ENCODE results near the gene SPPL2C.

The SPPL2C gene, protein sequence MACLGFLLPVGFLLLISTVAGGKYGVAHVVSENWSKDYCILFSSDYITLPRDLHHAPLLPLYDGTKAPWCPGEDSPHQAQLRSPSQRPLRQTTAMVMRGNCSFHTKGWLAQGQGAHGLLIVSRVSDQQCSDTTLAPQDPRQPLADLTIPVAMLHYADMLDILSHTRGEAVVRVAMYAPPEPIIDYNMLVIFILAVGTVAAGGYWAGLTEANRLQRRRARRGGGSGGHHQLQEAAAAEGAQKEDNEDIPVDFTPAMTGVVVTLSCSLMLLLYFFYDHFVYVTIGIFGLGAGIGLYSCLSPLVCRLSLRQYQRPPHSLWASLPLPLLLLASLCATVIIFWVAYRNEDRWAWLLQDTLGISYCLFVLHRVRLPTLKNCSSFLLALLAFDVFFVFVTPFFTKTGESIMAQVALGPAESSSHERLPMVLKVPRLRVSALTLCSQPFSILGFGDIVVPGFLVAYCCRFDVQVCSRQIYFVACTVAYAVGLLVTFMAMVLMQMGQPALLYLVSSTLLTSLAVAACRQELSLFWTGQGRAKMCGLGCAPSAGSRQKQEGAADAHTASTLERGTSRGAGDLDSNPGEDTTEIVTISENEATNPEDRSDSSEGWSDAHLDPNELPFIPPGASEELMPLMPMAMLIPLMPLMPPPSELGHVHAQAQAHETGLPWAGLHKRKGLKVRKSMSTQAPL

DNA sequence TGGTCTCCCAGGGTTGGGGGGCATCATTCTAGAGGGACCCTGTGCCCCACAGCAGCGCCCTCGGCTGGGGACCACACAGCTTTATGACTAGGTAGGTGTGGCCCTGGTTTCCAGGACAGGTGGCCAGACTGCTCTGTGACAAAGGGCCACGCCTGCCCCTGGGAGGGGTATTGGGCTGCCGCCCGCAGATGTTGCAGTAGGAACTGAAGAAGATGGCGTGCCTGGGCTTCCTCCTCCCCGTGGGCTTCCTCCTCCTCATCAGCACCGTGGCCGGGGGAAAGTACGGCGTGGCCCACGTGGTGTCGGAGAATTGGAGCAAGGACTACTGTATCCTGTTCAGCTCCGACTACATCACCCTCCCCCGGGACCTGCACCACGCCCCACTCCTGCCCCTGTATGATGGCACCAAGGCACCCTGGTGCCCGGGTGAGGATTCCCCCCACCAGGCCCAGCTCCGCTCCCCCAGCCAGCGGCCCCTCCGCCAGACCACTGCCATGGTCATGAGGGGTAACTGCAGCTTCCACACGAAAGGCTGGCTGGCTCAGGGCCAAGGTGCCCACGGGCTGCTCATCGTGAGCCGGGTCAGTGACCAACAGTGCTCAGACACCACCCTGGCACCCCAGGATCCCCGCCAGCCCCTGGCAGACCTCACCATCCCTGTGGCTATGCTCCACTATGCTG, at the start of gene SPPL2C:
Gene SPPL2C (plus strand): TSS at position 187 of the 681 bp plus-strand sequence. CDS start 26 bp downstream, at position 213.
- H3K4me3 ChIP-seq (ENCODE audit: low read depth, low read length): no peak within 1 kb of the TSS

GRCh38 chr17:45800816-45801215, 43.9 kb upstream of the SPPL2C start:
- H3K4me3 ChIP-seq (ENCODE audit: low read depth, low read length): no peak overlapping the region

GRCh38 chr17:45801421-45801820, 43.3 kb upstream of the SPPL2C start:
- no peak overlapping the region for H3K4me3 ChIP-seq (ENCODE audit: low read depth, low read length)

- no peak overlapping the region for H3K4me3 ChIP-seq (ENCODE audit: low read depth, low read length)
Measured at GRCh38 chr17:45808845-45809244, 35.8 kb upstream of the SPPL2C start.

GRCh38 chr17:45809499-45809898, 35.2 kb upstream of the SPPL2C start:
- H3K4me3 ChIP-seq (ENCODE audit: low read depth, low read length): no peak overlapping the region

DNA sequence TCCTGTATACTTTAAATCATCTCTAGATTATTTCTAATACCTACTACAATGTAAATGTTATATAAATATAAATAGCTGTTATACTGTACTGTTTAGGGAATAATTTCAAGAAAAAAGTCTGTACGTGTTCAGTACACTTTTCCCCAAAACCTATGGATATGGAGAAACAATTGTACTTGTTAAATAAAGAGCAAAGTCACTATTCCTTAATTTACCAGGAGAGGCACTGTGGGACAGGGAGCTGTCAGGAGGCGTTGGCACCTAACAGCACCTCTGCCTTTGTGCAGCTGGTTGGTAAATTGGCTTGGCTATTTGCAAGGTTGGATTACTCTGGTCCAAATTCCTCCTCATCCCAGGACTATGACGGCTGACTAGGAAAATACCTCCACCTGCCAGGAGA, 32.6 kb upstream of the SPPL2C start:
- H3K4me3 ChIP-seq (ENCODE audit: low read depth, low read length): no peak overlapping the region

- H3K4me3 ChIP-seq (ENCODE audit: low read depth, low read length): no peak overlapping the region
Measured at GRCh38 chr17:45813048-45813725, 31.5 kb upstream of the SPPL2C start.

DNA sequence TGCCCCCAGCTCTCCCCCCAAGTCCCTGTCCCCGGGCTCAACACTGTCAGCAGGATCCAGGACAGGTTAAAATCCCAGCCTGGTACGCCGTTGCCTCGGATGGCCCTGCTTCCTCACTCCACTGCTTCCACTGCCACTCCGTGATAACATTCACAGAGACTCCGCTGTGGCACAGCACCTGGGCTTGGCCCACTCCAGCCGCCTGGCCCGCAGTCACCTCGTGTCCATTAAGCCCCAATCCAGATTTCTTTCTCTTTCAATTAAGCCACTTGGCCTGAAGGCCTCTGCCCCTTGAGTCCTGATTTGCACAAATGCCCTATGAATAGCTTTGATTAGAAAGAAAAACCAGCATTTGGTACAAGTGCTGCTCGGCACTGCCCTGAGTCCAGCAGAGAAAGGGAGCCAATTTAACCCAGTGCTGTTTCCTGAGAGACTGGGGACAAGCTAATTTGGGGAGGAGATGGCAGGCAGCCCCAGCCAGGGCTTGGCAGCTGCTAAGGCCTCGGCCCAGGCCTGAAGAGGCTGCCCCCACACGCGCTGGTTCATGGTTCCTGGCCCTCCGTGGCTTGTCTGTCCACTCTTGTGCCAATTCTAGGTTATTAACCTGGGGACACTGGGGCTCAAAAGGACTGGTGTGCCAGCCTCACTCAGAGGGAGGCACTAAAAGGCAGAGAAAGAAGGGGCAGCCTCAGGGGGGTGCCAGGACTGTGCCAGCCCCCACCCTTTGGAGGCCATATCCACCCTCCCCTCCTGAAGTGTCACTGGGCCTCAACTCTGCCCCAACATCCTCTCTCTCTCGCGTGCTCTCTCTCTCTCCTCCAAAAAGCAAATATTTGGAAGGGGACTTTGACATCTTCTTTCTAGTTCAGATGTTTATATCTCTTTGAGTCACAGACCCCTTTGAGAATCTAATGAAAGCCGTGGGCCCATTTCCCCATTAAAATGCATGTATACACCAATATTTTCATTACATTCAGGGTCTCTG, 29.8 kb upstream of the SPPL2C start:
- H3K4me3 ChIP-seq (ENCODE audit: low read depth, low read length): no peak overlapping the region

DNA sequence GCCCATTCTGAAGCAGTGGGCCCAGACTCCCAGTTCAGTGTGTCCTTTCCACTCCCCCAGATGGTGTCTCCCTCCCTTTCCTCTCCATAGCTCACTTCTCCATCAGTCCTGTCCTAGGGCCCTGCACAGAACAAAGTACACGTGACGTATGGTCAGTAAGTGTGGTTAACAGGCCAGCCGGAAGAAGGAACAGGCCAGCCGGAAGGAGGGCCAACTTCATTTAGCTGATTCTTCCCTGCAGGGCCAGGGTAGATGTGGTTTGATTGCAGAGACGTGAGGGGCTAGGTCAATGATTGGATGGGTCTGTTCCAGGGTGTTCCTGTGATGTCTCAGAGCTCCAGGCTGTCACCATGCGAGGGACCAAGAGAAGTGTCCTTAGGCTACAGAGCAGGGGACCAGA, 28.9 kb upstream of the SPPL2C start:
- H3K4me3 ChIP-seq (ENCODE audit: low read depth, low read length): no peak overlapping the region

GRCh38 chr17:45818041-45818440, 26.6 kb upstream of the SPPL2C start:
- no peak overlapping the region for H3K4me3 ChIP-seq (ENCODE audit: low read depth, low read length)

- no peak overlapping the region for H3K4me3 ChIP-seq (ENCODE audit: low read depth, low read length)
Measured at GRCh38 chr17:45818699-45819098, 26.0 kb upstream of the SPPL2C start.

GRCh38 chr17:45819632-45820031, 25.0 kb upstream of the SPPL2C start:
- H3K4me3 ChIP-seq (ENCODE audit: low read depth, low read length): no peak overlapping the region

DNA sequence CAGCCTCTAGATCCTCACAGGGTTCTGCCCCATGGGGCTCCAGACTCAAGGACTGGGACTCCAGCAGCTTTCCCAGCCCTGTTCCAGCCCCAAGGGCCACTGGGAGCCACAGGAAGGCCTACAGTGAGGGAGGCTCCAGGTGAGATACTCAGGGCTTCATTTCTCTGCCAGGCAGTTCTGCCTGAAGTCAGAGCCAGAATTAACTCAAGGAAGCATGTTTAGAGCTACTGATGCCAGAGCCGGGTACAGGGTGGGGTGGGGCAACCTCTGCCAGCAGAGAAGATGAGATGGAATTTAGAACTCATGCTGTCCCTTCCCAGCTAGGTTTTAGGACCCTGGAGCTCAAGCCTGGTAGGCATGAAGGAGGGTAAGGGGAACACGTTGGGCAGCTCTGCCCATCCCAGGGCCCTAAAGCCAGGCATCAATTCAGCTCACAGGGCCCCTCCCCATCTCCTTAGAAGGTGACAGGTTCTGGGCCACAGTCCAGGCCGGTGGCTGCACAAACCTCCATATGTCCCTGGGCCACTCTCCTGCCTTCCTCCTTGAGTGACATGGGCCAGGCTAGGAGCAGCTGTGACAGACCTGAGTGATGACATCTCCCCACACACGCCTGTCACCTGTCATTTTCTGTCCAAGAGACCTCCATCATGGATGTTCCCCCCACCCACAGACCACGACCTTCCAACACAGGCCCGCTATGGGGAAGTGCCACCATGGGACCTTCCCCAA, 24.5 kb upstream of the SPPL2C start:
- H3K4me3 ChIP-seq (ENCODE audit: low read depth, low read length): no peak overlapping the region

- H3K4me3 ChIP-seq (ENCODE audit: low read depth, low read length): no peak overlapping the region
Measured at GRCh38 chr17:45821147-45821546, 23.5 kb upstream of the SPPL2C start.

DNA sequence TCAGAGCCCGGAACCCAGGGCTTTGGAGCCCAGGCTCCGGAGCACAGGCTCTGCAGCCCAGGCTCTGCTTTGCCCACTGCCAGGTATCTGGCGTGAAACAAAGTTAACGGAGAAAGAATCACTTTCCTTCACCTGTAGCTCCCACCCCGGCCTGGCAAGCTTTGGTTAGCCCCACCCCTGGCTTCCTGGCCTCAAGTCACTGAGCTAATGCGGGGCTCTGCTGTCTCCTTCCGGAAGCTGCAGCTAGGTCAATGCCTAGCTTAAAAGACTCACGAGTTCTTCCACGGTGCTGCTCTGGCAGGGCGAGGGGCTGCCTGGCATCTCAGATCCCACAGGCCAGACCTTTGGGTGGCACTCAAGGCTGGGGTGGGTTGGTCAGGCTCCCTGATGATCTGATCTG, 21.1 kb upstream of the SPPL2C start:
- H3K4me3 ChIP-seq (ENCODE audit: low read depth, low read length): no peak overlapping the region

DNA sequence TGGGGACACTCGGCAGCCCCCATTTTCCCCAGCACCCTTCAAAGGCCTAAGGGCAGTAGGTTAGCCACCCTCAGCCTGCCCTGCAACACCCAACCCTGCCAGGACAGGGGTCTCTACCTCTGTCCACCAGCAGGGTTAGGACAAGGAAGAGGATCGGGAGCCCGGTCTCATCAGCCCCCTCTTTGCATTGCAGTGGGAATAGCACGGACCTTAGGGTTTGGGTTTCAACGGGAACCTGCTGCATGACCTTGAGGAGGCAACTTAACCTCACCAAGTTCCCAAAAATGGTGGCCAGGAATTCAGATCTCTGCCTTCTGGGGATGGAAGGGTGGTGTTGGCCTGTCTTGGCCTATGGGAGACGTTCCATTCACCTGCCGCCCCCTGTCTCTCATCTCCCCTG, 20.2 kb upstream of the SPPL2C start:
- no peak overlapping the region for H3K4me3 ChIP-seq (ENCODE audit: low read depth, low read length)

GRCh38 chr17:45824901-45825492, 19.7 kb upstream of the SPPL2C start:
- H3K4me3 ChIP-seq (ENCODE audit: low read depth, low read length): no peak overlapping the region

GRCh38 chr17:45825792-45826191, 18.9 kb upstream of the SPPL2C start:
- no peak overlapping the region for H3K4me3 ChIP-seq (ENCODE audit: low read depth, low read length)

Measured in iPS-11a (cell line).